NK-92 treated with Interleukin-12 subunit alpha and Interleukin-12 subunit beta, amount 100 ng/mL, for 24 hours (cell line): ENCODE data around the gene NOC4L.
"Not testable (repeated sequence)": the region's sequence is repeated elsewhere in the genome, so short reads cannot be mapped to it uniquely, and the experiment has no call there.

ENCODE experiments used
- DNase-seq: peaks from one replicate; lab custom pipeline; 2025; lab: John Stamatoyannopoulos, UW

NOC4L gene

DNA sequence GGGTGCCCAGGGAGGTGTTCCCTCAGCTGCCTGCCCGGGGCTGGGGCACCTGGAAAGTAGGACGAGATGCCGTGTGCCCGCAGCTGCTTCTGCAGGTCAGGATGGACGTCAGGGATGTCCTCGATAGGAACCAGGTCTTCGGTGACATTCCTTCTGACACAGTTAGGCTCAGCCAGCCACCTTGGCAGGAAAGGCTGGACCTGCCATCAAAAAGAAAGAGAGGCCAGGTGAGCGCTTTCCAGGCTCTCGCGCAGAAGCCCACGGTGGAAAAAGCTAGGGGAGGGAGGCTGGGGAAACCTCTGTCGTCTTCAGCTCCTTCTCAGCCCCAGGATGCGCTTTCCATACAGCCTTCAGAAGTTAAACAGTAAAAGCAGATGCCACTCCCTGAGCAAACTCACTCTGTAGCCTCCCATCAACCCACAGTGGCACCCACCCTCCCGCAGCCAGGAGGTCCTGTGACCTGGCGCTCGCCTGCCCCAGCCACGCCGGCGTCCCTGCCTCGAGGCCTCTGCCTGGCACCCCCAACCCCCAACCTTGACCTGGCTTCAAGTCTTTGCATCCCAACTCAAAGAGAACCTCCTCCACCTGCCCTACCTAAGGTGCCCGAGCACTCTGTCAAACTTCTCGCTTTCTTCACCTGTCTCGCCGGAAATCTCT lies 1.4 kb upstream of the NOC4L start:
- DNase-seq = no peak

DNA sequence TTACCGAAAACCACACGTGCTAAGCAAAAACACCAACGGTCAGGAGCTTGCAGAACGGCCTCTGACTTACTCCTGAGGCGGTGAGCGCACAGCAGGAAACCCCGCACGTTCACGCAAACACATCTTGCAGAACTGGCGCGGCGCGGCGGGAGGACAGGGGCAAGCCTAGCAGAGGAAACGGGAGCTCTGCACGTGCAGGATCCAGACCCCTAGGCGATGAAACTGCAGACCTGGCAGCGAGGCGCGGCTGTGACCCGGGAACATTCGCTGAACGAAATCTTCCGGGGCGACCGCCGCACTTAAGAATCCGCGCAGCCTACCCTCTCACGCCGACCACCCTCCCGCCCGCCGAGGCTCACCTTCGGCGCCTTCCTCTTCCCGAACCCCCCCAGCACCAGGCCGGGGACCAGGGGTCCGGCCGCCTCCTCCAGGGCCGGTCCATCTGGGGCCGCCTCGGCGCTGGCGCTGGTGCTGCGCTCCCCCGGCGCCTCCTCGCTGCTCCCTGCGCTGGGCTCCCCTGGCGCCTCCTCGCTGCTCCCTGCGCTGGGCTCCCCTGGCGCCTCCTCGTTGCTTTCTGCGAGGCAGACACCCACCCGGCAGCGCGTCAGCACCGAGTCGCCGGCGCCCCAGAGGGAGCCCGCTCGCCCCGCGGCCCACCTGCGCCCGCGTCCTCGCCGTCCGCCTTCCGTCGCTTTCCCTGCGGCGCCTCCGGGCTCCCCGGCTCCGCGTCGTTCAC lies 753 bp upstream of the NOC4L start:
- no peak for DNase-seq

DNA sequence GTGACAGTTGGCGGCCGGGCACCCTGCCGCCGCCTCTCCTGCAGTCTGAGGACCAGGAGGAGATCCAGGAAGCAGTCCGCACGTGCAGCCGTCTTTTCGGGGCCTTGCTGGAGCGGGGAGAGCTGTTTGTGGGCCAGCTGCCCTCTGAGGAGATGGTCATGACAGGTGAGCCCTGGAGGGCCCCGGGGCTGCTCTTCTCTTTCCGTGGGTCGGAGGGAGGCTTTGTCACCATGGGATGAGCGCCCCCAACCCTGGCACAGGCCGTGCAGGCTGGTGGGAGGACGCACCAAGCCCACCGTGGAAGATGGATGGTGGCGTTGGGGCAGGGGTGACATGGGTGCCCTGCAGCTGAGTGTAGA lies 532 bp downstream of the NOC4L start:
- DNase-seq = no peak

- DNase-seq = no peak
These were observed 1.1 kb downstream of the NOC4L start for GRCh38 chr12:132145334-132145733.

DNA sequence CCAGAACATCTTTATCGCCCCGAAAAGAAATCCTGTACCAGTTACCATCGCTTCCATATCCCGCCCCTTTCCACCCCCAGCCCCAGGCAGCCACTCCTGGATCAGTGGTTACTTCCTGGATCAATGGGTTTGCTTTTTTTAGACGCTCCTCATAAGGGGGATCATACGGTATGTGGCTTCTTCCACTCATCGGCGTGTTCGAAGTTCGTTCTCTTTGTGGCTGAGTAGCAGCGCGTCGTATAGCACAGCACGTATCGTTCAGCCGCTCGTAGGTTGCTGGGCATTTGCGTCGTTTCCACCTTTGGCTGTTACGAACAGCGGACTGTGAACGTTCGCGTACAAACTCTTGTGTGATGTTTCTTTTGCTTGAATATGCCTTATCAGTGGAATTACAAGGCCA lies 1.8 kb downstream of the NOC4L start:
- no peak for DNase-seq

DNA sequence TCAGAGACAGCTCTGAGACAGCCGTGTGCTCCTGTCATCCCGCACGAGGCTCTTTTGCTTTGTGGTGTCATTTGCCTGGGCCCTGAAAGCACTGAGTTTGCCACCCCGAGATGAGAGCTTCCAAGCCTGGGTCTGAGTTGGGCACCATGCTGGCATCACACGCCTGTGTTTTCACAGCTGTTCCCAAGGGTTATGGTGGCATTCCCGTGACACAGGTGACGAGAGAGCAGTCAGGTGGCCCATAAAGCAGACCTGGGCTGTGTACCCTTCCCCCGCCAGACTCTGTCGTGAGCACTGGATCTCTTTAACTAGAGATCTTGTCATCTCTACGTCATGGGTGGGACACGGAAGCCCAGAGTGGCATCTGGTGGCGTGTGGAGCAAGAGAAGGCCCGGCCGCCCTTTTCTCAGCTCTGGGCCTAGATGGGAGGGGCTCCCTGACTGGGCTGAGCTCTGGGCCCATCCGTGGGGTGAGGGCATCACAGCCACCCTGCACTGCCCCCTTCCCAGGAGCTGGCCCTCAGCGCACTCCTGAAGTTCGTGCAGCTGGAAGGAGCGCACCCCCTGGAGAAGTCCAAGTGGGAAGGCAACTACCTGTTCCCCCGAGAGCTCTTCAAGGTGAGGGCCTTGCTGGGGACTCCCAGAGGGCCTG lies 2.6 kb downstream of the NOC4L start:
- no peak for DNase-seq

DNA sequence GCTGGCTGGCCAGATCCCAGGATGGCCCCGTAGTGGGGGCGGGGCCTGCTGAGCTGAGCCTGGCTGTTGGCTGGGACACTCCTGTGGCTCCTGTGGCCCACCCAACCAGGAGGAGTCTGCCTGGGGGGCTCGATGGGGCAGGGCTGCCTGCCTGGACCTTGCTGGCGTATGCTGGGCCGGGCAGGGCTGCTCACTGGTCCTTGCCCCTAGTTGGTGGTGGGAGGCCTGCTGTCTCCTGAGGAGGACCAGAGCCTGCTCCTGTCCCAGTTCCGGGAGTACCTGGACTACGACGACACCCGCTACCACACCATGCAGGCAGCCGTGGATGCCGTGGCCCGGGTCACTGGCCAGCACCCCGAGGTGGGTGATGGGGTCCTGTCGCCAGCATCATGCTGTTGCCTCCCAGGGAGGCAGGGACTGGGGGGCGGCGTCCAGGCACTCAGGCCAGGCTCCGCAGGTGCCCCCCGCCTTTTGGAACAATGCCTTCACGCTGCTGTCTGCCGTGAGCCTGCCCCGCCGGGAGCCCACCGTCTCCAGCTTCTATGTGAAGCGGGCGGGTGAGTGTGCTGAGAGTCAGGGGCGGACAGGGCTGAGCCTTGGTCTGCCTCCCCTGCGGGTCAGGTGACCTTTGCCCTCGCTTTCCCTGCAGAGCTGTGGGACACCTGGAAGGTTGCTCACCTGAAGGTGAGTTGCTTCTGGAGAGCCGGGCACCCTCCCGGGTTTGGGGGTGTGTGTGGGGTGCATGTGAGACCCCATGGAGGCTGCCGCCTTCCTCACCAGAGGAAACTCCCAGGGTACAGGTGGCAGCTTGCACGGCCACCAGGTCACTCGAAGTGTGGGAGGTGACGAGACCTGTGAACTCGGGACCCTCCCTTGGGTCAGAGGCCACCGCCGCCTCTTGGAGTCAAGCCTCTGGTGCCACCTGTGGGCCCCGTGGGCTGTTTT lies 3.4 kb downstream of the NOC4L start:
- DNase-seq = no peak

DNA sequence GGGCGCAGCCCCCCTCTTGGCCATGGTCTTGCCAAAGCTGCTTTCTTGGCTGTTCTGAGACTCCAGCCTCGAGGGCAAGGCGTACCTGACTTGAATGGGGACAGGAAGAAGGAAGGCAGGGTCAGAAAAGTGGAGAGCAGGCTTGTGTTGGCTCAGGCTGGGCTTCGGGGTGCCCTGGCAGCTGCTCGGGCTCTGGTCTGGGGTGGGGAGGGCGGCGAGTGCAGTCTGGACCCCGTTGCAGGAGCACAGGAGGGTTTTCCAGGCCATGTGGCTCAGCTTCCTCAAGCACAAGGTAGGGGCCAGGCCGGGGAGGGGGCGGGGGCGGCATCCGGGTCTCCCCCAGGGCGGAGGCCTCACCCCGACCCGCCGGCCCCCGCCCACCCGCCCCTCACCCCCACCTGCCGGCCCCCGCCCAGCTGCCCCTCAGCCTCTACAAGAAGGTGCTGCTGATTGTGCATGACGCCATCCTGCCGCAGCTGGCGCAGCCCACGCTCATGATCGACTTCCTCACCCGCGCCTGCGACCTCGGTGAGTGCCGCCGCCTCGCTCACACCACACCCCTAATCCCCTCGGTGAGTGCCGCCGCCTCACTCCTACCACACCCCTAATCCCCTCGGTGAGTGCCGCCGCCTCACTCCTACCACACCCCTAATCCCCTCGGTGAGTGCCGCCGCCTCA lies 4.2 kb downstream of the NOC4L start:
- no peak for DNase-seq

- not testable (repeated sequence) for DNase-seq
These were observed 5.3 kb downstream of the NOC4L start for GRCh38 chr12:132149526-132149925.

GRCh38 chr12:132150780-132151144 lies 6.5 kb downstream of the NOC4L start:
- DNase-seq = no peak

- DNase-seq = no peak
These were observed 7.0 kb downstream of the NOC4L start for GRCh38 chr12:132151145-132151765.

GRCh38 chr12:132151766-132152410 lies 7.6 kb downstream of the NOC4L start:
- DNase-seq = no peak

DNA sequence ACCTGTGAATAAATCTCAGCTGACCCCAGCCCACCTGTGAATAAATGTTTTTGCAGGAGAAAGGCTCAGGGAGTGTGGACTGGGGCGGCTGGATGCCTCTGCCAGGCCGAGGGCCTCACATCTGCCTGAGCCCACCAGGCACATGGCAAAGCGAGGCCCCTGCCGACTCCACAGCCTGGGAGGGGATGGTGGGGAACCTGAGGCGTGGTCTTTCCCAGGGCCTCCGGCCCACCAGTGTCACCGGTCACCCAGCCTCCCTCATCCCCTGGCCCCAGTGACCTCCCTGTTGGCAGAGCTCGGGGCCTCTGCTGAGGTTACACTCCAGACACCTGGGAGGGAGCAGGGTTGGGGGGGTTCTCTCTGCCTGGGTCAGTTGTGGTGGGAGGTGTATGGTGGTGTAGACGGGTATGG lies 8.2 kb downstream of the NOC4L start:
- no peak for DNase-seq

GRCh38 chr12:132152953-132153352 lies 8.7 kb downstream of the NOC4L start:
- DNase-seq = no peak

GRCh38 chr12:132153501-132154340 lies 9.5 kb downstream of the NOC4L start:
- DNase-seq = no peak

- no peak for DNase-seq
These were observed 10.1 kb downstream of the NOC4L start for GRCh38 chr12:132154341-132154761.

- DNase-seq = no peak
These were observed 10.9 kb downstream of the NOC4L start for GRCh38 chr12:132154941-132155770.

DNA sequence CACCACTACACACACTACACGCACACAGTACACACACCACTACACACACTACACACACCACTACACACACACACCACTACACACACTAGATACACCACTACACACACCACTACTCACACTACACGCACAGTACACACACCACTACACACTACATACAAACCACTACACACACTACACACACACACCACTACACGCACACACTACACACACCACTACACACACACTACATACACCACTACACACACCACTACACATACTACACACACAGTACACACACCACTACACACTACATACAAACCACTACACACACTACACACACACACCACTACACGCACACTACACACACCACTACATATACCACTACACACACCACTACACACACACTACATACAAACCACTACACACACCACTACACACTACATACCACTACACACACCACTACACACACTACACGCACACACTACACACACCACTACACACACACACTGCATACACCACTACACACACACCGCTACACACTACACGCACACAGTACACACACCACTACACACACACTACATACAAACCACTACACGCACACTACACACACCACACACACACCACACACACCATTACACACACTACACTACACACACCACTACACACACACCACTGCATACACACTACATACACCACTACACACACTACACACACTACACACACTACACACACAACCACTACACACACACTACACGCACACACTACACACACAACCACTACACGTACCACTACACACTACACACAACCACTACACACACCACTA lies 11.7 kb downstream of the NOC4L start:
- no peak for DNase-seq
